ENCODE results near the gene ST6GALNAC3. TPM values are rescaled to one million over a fixed set of nuclear protein-coding genes. Genes with fewer than 3 reads are reported as not detected.

Gene ST6GALNAC3
- polyA plus RNA-seq, 2 of the 4 experiments (the other 2 are of a cell fraction), result 1.1 to 1.2 TPM

DNA sequence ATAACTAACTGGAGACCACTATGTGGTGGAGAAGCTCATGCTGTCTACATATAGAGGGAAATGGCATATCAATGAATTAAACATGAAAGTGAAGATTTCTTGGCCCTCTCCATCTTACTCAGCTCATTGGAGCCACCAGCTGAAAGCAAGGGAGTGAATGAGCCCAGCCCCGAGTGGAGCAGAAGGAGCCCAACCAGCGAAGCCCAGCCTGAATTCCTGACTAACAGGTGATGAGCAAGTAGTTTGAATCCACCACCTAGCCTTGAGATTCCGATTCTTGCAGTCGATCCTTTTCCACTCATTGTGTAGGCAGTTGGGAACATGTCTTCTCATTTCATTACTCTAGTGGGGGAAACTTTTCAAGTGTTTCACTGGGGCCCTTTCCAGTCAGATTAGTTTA is 18.6 kb upstream of the ST6GALNAC3 start:
- Histone ChIP-seq H3K4me2 (no peak overlapping the region), H3K4me3 (no peak overlapping the region), H3K27ac (no peak overlapping the region), H3K9me3 (no peaks in the 10 kb centered on the region), H3K4me1 (peaks cover 11% of the 10 kb centered on the region; the same call in 2 of the 3 replicates)
- CTCF ChIA-PET, result no interaction called here
- no peak for DNase-seq (ENCODE audit: low read depth in 1 of 2, low spot score in 1 of 2)
- TF ChIP-seq NFE2L2 (conservative IDR thresholded peaks at IDR 0.05; ENCODE audit: low read length), result no peak
- no peak for TF ChIP-seq RAD21 (conservative IDR thresholded peaks at IDR 0.05 in 1 of 2, IDR thresholded peaks at IDR 0.05 in 1 of 2)
- TF ChIP-seq RCOR1 (IDR thresholded peaks at IDR 0.05; ENCODE audit: low read depth, low read length), result no peak
- no peak for TF ChIP-seq GATA3 (IDR thresholded peaks at IDR 0.05; ENCODE audit: borderline replicate concordance)
- TF ChIP-seq RARB (CRISPR knock-in tag; IDR thresholded peaks at IDR 0.05), result no peak
- TF ChIP-seq, protein P1, sequence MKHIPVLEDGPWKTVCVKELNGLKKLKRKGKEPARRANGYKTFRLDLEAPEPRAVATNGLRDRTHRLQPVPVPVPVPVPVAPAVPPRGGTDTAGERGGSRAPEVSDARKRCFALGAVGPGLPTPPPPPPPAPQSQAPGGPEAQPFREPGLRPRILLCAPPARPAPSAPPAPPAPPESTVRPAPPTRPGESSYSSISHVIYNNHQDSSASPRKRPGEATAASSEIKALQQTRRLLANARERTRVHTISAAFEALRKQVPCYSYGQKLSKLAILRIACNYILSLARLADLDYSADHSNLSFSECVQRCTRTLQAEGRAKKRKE (CRISPR knock-in tag; IDR thresholded peaks at IDR 0.05; ENCODE audit: low read depth), result no peak
- no peak for TF ChIP-seq RFX5 (IDR thresholded peaks at IDR 0.05)
- TF ChIP-seq NR3C1 (IDR thresholded peaks at IDR 0.05), result no peak
- TF ChIP-seq EHF (CRISPR knock-in tag; IDR thresholded peaks at IDR 0.05), result no peak
- TF ChIP-seq EHMT2 (IDR thresholded peaks at IDR 0.05; ENCODE audit: low read depth), result no peak
- TF ChIP-seq JUNB (IDR thresholded peaks at IDR 0.05), result no peak
- TF ChIP-seq, protein P2, sequence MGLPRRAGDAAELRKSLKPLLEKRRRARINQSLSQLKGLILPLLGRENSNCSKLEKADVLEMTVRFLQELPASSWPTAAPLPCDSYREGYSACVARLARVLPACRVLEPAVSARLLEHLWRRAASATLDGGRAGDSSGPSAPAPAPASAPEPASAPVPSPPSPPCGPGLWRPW (IDR thresholded peaks at IDR 0.05), result no peak
- TF ChIP-seq EP300 (IDR thresholded peaks at IDR 0.05), result no peak
- TF ChIP-seq NPAS2 (CRISPR knock-in tag; IDR thresholded peaks at IDR 0.05; ENCODE audit: borderline replicate concordance), result no peak
- no peak for TF ChIP-seq TP53 (CRISPR knock-in tag; IDR thresholded peaks at IDR 0.05)
- TF ChIP-seq FOXS1 (CRISPR knock-in tag; IDR thresholded peaks at IDR 0.05), result no peak
- no peak for TF ChIP-seq RNF2 (IDR thresholded peaks at IDR 0.05; ENCODE audit: borderline replicate concordance, low read depth)
- no peak for TF ChIP-seq BHLHE40 (IDR thresholded peaks at IDR 0.05; ENCODE audit: low read depth, low read length)
- TF ChIP-seq, protein P3, sequence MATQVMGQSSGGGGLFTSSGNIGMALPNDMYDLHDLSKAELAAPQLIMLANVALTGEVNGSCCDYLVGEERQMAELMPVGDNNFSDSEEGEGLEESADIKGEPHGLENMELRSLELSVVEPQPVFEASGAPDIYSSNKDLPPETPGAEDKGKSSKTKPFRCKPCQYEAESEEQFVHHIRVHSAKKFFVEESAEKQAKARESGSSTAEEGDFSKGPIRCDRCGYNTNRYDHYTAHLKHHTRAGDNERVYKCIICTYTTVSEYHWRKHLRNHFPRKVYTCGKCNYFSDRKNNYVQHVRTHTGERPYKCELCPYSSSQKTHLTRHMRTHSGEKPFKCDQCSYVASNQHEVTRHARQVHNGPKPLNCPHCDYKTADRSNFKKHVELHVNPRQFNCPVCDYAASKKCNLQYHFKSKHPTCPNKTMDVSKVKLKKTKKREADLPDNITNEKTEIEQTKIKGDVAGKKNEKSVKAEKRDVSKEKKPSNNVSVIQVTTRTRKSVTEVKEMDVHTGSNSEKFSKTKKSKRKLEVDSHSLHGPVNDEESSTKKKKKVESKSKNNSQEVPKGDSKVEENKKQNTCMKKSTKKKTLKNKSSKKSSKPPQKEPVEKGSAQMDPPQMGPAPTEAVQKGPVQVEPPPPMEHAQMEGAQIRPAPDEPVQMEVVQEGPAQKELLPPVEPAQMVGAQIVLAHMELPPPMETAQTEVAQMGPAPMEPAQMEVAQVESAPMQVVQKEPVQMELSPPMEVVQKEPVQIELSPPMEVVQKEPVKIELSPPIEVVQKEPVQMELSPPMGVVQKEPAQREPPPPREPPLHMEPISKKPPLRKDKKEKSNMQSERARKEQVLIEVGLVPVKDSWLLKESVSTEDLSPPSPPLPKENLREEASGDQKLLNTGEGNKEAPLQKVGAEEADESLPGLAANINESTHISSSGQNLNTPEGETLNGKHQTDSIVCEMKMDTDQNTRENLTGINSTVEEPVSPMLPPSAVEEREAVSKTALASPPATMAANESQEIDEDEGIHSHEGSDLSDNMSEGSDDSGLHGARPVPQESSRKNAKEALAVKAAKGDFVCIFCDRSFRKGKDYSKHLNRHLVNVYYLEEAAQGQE (IDR thresholded peaks at IDR 0.05), result no peak
- WGBS (ENCODE audit: missing lambda C conversion rate), result 60% methylated on average over 4 of the region's 4 CpGs
- no peak for FAIRE-seq
- POLR2A ChIA-PET, result no interaction called here
- ATAC-seq, result no peak

DNA sequence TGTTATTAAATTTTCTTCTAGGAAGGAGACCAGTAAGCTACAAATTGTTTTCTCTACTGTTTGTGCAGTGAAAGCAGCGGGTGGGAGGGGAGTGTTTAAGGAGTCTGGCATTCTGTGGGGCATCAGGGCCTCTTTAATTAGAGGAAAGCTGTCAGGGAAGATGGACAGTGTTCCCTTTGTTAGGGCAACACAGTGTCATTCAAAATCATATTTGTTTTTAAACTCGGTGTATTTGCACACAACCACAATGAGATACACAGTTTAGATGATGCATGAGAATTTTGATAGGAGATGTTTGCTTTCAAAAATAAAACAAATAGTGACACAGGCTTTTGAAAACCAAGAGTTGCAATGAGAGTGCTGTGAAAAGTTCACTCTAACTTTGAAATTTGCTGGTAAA is 15.1 kb upstream of the ST6GALNAC3 start:
- H3K9me3 ChIP-seq, result no peaks in the 10 kb centered on the region
- no peak for FAIRE-seq
- peak overlapping the region; percentile 35 for H3K4me2 ChIP-seq
- ChIA-PET POLR2A (no interaction called here), CTCF (no interaction called here)
- 0% methylated on average over 2 of the region's 2 CpGs for WGBS (ENCODE audit: missing lambda C conversion rate)
- peak in 1 of 2 experiments; percentile 59 for DNase-seq (ENCODE audit: low read depth in 1 of 2, low spot score in 1 of 2)
- H3K4me3 ChIP-seq, result no peak overlapping the region
- no peak overlapping the region for H3K27ac ChIP-seq
- peak; percentile 66 to 83; a peak in 5 of 6 replicates for ATAC-seq
- H3K4me1 ChIP-seq, result peaks cover 11% of the 10 kb centered on the region; the same call in 2 of the 3 replicates
- TF ChIP-seq HOXB5 (CRISPR knock-in tag; IDR thresholded peaks at IDR 0.05) (0 out of 2 replicates have a peak, but pooled peaks have one; percentile 37), RAD21 (conservative IDR thresholded peaks at IDR 0.05 in 1 of 2, IDR thresholded peaks at IDR 0.05 in 1 of 2) (0 out of 5 replicates have a peak, but pooled peaks of 1 of the 2 experiments have one; percentile 12), FOXS1 (CRISPR knock-in tag; IDR thresholded peaks at IDR 0.05) (no peak), FOSB (CRISPR knock-in tag; IDR thresholded peaks at IDR 0.05) (no peak), CBX8 (IDR thresholded peaks at IDR 0.05) (no peak), JUN (IDR thresholded peaks at IDR 0.05) (peak in 1 of 2 experiments; percentile 40; a peak in 1 of 5 replicates), JUNB (IDR thresholded peaks at IDR 0.05) (peak; percentile 64; the same call in 1 of the 2 replicates), EP300 (IDR thresholded peaks at IDR 0.05) (0 out of 5 replicates have a peak, but pooled peaks of 1 of the 2 experiments have one; percentile 17), HOXB13 (CRISPR knock-in tag; IDR thresholded peaks at IDR 0.05; ENCODE audit: low read depth) (no peak), FOSL2 (IDR thresholded peaks at IDR 0.05) (no peak), FOSL2 (CRISPR knock-in tag; IDR thresholded peaks at IDR 0.05) (peak; percentile 71), GATA3 (IDR thresholded peaks at IDR 0.05; ENCODE audit: borderline replicate concordance) (peak; percentile 86), CEBPB (IDR thresholded peaks at IDR 0.05) (peak in 1 of 2 experiments; percentile 19; a peak in 1 of 4 replicates), POLR2AphosphoS2 (conservative IDR thresholded peaks at IDR 0.05; ENCODE audit: low read length) (no peak), TFCP2L1 (CRISPR knock-in tag; IDR thresholded peaks at IDR 0.05) (no peak), ZFP36 (IDR thresholded peaks at IDR 0.05; ENCODE audit: borderline replicate concordance, partially characterized antibody) (peak; percentile 67)
- TF ChIP-seq, protein P4, sequence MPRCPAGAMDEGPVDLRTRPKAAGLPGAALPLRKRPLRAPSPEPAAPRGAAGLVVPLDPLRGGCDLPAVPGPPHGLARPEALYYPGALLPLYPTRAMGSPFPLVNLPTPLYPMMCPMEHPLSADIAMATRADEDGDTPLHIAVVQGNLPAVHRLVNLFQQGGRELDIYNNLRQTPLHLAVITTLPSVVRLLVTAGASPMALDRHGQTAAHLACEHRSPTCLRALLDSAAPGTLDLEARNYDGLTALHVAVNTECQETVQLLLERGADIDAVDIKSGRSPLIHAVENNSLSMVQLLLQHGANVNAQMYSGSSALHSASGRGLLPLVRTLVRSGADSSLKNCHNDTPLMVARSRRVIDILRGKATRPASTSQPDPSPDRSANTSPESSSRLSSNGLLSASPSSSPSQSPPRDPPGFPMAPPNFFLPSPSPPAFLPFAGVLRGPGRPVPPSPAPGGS (IDR thresholded peaks at IDR 0.05), result 0 out of 3 replicates have a peak, but pooled peaks have one; percentile 32

All from A549 (cell line).